Mucosa of descending colon (tissue), 3 donors: ENCODE measurements around the gene PACS2. TPM values are rescaled to one million over a fixed set of nuclear protein-coding genes. Genes with fewer than 3 reads are reported as not detected.

Experiments
- ATAC-seq: fragments of 200-7000 bp; cut with Tn5 transposase; one replicate; pipeline ENCODE4 v1.9.1; 2020; ENCODE audit warnings: mild to moderate bottlenecking, moderate library complexity
- DNase-seq, 3 donors: peaks; one replicate each; pipeline ENCODE4 v3.0.0-alpha.2; 2020
- H3K36me3 ChIP-seq: fragments of 200-600 bp; one replicate; pipeline ENCODE4 v1.8.0; 2021; ENCODE audit warnings: low read depth, mild to moderate bottlenecking
- H3K4me1 ChIP-seq: fragments of 200-600 bp; one replicate; pipeline ENCODE4 v1.8.0; 2021; ENCODE audit warnings: low read depth, mild to moderate bottlenecking
- H3K4me3 ChIP-seq: fragments of 200-600 bp; one replicate; pipeline ENCODE4 v1.8.0; 2021; ENCODE audit warnings: mild to moderate bottlenecking
- H3K9me3 ChIP-seq: fragments of 200-600 bp; one replicate; pipeline ENCODE4 v1.8.0; 2021; ENCODE audit warnings: mild to moderate bottlenecking
- intact Hi-C, 2 donors: fragments of 100-400 bp; cut with DNase I in 1 of 2; cut with micrococcal nuclease in 1 of 2; formaldehyde crosslinking; loops; one replicate each; pipeline versions ENCODE4 v1.11.0 to v1.11.1; 2022; cut with DNase I, micrococcal nuclease
- total RNA-seq, 3 donors: library from RNA; stranded (reverse); fragmentation: NEBNext Ultra II Directional in 2 of 3; extraction: Animal tissue kit (Norgen Biotek cat#: 25700) in 2 of 3; gene quantifications; one replicate each; pipeline versions ENCODE4 v1.2.1 to v1.2.4, GENCODE V29; 2021 to 2023
- TF ChIP-seq, protein P1 (sequence below): fragments of 200-600 bp; IDR thresholded peaks from one replicate; pipeline ENCODE4 v1.8.0; 2022; ENCODE audit warnings: antibody characterized with exemption, mild to moderate bottlenecking
- donor health status: DM: no; HTN: no; CAD: no; lungs with moderate emphysema.
- donor health status: DM: no; HTN: no; CAD: no.
- donor health status: DM: no; HTN: yes; CAD: no.

The PACS2 gene
- total RNA-seq, 3 donors from 2014 or later = 71.7 to 84.3 (median 78.9) TPM

DNA sequence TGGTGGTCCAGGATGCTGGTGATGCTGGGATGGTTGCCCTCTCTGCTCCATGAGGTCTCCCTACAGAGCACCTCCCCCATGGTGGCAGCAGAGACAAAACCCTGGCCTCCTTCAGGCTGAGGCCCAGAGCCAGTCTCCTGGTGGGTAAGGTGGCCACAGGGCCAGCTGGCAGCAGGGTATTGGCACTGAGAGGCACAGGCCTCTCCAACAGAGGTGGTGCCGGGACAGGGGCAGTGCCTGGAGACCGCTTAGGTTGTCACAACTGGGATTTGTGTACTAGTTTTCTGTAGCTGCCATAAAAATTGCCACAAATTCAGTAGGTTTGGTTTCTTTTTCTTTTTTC is 99.0 kb downstream of the PACS2 start:
- DNase-seq (no peak), ATAC-seq (no peak)
- Histone ChIP-seq H3K9me3 (no peaks in the 10 kb centered on the region), H3K4me1 (peaks cover 15% of the 10 kb centered on the region), H3K4me3 (no peak overlapping the region), H3K36me3 (no peaks in the 10 kb centered on the region)
- intact Hi-C loops = no loop called here
- TF ChIP-seq, protein P1, sequence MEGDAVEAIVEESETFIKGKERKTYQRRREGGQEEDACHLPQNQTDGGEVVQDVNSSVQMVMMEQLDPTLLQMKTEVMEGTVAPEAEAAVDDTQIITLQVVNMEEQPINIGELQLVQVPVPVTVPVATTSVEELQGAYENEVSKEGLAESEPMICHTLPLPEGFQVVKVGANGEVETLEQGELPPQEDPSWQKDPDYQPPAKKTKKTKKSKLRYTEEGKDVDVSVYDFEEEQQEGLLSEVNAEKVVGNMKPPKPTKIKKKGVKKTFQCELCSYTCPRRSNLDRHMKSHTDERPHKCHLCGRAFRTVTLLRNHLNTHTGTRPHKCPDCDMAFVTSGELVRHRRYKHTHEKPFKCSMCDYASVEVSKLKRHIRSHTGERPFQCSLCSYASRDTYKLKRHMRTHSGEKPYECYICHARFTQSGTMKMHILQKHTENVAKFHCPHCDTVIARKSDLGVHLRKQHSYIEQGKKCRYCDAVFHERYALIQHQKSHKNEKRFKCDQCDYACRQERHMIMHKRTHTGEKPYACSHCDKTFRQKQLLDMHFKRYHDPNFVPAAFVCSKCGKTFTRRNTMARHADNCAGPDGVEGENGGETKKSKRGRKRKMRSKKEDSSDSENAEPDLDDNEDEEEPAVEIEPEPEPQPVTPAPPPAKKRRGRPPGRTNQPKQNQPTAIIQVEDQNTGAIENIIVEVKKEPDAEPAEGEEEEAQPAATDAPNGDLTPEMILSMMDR = no peak

- H3K4me3 ChIP-seq = no peak overlapping the region
- peaks cover 24% of the 10 kb centered on the region for H3K4me1 ChIP-seq
- ATAC-seq (peak; percentile 65), DNase-seq (peak; percentile 68 to 78 (median 71))
- no peaks in the 10 kb centered on the region for H3K9me3 ChIP-seq
- TF ChIP-seq, protein P1 = peak; percentile 75
- intact Hi-C loops = no loop called here
- no peaks in the 10 kb centered on the region for H3K36me3 ChIP-seq
These were observed 100.2 kb downstream of the PACS2 start for GRCh38 chr14:105414456-105415371.

DNA sequence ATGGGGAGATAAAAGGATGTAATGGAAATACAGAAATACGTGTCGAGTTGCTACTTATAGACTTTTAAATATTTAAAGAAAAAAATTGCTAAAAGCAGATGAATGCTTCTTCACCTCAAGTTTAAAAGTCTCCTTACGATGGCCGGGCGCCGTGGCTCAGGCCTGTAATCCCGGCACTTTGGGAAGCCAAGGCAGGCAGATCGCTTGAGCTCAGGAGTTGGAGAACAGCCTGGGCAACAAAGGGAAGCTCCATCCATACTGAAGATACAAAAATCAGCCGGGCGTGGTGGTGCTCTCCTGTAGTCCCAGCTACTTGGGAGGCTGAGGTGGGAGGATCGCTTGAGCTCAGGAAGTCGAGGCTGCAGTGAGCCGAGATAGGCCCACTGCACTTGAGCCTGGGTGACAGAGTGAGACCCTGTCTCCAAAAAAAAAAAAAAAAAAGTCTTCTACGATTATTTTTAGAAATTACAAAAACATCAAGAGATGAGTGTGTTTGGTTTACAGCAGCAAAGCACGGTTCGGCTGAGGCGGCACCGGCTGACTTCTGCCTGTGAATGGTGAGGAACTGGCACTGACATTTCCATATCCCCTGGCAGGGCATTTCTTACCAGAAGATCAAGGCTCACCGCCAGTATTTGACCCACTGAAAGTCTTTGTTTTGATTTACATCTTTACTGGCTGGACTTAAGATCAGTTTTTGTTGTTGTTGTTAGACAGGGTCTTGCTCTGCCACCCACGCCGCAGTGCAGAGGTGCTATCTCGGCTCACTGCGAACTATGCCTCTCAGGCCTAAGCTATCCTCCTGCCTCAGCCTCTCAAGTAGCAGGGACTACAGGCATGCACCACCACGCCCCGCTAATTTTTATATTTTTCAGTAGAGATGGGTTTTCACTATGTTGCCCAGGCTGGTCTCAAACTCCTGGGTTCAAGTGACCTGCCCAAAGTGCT is 101.2 kb downstream of the PACS2 start:
- intact Hi-C loops = no loop called here
- TF ChIP-seq, protein P1 = no peak
- no peak overlapping the region for H3K4me3 ChIP-seq
- DNase-seq = no peak
- no peaks in the 10 kb centered on the region for H3K9me3 ChIP-seq
- no peaks in the 10 kb centered on the region for H3K36me3 ChIP-seq
- no peak for ATAC-seq
- H3K4me1 ChIP-seq = peaks cover 24% of the 10 kb centered on the region

GRCh38 chr14:105416671-105417070 is 102.1 kb downstream of the PACS2 start:
- TF ChIP-seq, protein P1 = no peak
- no peak for DNase-seq
- ATAC-seq = no peak
- intact Hi-C loops = no loop called here
- Histone ChIP-seq H3K36me3 (no peaks in the 10 kb centered on the region), H3K9me3 (no peaks in the 10 kb centered on the region), H3K4me3 (no peak overlapping the region), H3K4me1 (peaks cover 18% of the 10 kb centered on the region)

DNA sequence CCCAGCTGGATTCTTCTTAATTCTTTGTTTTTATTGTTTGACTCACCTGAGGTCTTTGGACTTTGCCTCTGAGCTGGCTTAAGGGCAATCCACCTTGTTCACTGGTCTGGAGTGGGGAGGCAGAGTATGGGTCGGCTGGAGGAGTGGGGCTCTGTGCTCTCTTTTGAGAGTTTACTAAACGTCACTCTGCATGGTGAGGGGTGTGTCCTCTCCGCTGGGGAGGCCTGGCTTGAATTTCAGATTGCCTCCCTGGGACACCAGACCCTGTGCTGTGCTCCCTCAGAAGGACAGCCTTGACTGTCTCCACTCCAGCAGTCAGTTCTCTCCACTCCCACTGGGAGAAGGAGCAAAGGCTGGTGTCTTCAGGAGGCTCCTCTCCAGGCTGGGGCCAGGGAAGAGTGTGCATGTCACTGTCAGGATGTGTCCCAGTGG is 103.2 kb downstream of the PACS2 start:
- TF ChIP-seq, protein P1 = no peak
- Histone ChIP-seq H3K9me3 (no peaks in the 10 kb centered on the region), H3K4me3 (no peak overlapping the region), H3K4me1 (peaks cover 19% of the 10 kb centered on the region), H3K36me3 (no peaks in the 10 kb centered on the region)
- peak; percentile 48 for ATAC-seq
- no peak for DNase-seq
- intact Hi-C loops = no loop called here
